Ramos (cell line): ENCODE results near the gene SASH1.

Experiments
- in situ Hi-C: fragments of 300-500 bp; cut with MboI; formaldehyde crosslinking; loops from one replicate; pipeline ENCODE4 v1.14.3; 2022; ENCODE audit warnings: low sequenced_read_pairs; ENCODE audit not compliant: unreplicated experiment

Gene SASH1

DNA sequence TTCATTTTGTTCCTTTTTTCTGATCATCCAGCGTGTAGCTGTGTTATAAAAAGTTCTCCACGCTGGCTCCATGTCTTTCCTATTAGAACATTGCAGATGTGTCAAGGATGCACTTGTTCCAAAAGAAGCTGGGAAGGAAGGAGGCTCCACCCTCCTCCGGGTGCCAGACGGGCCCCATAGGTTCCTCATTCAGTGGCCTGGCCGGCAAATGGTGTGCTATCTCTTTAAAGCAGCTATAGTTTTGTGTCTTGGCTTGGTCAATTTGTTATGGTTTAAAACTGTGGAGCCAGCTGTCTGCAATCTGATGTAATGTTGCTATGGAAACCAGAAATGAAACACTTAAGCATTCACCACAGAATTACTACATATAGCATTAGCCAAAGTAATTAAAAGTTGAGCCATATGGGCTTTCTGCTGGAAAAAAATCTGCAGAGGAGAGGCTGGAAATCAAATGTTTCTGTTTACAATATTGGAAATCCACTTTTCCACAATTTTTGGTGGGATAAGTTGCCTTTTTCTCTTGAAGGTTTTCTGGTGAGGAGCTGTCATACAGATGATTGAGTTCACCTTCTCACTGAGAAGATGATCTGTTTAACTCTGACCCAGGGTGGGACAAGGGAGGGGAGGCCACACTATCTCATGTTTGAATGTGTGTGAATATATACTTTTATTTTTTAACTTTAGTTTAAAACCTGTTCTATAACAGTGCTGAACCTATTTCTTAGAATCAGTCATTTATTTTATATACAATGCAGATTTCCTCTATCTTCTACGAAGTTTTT, 167.4 kb downstream of the SASH1 start:
- in situ Hi-C loops = no loop called here

DNA sequence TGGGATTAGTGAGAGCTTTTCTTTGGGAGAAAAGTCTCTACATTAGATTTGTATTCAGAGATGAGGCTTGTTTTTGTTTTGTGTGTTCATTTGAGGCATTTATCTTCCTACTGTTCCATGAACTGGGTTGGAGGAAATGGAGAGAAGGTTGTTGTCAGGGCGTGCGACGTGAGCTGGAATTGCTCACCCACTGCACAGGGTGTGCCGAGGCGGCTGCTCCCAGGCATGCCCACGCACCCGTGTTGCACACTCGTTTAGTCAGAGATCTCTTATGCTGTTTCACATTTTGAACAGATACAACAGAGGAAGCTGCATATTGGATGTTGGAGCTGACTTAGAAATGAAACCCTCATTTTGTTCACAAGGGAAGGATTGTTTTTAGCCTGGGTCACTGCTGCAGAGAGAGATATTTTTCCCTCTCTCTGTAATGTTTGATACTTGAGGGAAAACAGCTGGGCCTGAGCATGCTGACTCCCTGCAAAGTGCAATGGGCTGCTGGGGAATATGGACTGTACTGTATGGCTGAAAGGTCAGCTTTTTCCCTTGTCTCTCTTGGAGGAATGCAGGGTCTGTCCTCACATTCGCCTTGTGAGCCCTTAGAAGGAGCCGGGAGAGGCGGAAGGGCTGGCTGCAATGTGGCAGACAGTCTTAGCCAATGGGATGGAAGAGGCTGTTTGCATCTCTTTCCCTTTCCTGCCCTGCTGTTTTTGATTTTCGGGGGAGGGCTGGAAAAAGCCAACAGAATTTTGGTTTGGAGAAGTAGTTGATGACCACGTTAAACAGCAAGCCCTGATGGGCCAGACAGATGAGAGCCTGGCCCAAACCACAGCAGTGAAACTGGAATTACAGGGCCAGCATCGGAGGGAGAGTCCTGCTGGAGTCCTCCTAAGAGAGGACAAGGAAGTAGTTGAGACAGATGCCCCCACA, 170.8 kb downstream of the SASH1 start:
- in situ Hi-C loops = no loop called here

DNA sequence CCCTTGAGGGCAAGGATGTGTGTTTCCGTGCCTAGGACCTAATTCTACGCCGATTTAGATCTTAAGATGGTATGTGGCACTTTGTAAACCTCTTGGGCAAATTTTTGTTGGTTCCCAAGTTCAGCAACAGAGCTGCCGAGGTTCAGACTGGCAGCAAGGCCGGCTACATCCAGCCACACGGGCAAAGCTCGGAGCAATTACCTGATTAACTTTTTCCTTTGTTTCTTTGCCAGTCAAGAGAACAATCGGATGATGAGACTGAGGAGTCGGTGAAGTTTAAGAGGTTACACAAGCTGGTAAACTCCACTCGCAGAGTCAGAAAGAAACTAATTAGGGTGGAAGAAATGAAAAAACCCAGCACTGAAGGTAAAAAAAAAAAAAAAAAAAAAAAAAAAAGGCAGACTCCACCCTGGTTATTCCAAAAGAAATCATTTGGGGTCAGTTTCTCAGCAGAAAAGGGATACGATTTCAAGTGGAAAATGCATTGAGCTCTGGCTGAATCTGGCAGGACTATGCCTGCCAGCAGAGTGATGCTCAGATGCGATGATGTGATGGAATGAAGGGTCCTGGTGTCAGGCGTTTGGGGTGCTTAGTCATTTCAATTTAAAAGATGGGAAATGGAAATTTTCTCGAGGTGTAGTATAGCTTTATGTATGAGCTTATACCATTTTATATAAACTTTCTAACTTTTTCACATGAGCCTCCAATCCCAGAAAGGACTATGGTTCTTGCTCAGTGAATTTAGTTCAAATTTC, 171.6 kb downstream of the SASH1 start:
- in situ Hi-C loops = no loop called here

DNA sequence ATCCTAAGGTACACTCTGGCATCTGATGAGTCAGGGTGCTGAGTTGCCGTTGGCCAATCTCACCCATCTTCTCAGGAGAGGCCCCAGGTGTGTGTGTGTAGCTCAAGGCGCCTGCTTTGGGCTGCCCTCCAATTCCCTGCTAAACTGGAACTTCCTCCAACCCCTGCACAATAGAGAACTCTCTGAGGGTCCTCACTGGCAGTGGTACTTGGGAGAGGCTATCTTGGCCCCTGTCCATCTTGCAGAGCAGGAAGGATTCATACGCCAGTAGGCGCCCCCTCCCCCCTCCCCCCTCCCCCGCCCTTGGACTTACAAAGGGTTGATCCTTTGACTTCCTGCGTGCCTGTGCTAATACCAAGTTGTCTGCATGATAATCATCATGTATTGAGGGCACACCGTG, 173.6 kb downstream of the SASH1 start:
- in situ Hi-C loops = no loop called here

DNA sequence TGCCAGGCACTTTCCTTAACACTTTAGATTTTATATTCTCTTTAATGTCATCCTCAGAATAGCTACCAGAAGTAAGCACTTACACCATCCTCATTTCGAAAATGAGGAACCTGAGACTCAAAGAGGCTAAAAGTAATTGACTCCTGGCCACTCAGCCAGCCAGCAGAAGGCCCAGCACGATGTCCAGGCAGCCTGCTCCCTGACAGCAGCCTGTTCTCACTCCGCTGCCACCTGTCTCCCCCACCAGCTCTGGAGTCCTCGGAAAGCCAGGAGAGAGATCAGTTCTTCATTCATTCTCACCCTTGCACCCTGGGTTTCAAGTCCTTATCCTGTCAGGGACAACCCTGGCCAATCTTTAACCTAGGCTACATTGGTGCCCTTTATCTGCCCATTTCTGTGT, 174.0 kb downstream of the SASH1 start:
- in situ Hi-C loops = no loop called here

DNA sequence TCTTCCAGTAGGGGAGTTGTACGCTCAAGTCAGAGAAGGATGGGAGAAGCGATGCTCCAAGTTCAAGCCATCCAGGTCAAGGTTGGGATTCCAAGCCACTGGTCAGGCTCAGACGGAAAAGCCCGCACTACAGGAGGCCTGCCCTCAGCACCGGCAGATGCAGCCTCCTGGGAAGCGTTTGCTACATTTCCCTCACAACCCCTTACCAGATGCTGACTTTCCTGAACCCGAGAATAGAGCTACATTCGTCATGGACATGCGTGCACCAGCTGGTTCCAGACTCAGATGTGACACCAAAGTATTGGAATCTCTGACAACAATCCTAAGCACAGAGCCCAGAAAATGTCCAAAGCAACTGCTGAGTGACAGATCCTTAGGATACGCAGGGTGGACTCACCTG, 174.8 kb downstream of the SASH1 start:
- in situ Hi-C loops = no loop called here

DNA sequence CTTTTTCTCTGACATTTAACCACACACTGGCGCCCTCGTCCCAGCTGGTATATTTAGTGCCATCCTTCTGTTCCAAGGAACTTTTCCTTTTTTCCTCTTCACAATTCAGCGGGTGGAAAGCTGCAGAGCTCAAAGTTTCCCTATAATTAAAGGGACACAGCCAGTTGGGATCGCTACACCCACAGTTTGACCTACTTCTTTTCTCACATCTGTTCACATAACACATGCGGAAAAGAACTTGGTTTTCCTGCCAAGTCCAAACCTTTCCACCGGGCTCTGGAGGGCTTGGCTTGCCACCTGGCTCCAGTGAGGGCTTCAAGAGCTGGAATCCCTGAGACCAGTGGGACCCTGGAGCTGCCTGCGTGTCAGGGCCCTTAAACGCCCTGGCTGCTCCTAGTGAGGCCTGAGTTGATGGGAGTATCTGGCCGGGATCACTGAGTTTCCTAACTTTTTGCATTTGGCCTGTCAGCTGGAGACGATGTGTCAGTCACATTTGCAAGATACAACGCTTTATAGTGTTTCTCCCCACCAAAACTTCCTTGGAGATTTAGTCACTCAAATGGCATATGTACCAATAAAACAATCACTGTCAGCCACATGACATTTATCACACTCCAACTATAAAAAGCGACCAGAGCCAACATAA, 176.0 kb downstream of the SASH1 start:
- in situ Hi-C loops = no loop called here

DNA sequence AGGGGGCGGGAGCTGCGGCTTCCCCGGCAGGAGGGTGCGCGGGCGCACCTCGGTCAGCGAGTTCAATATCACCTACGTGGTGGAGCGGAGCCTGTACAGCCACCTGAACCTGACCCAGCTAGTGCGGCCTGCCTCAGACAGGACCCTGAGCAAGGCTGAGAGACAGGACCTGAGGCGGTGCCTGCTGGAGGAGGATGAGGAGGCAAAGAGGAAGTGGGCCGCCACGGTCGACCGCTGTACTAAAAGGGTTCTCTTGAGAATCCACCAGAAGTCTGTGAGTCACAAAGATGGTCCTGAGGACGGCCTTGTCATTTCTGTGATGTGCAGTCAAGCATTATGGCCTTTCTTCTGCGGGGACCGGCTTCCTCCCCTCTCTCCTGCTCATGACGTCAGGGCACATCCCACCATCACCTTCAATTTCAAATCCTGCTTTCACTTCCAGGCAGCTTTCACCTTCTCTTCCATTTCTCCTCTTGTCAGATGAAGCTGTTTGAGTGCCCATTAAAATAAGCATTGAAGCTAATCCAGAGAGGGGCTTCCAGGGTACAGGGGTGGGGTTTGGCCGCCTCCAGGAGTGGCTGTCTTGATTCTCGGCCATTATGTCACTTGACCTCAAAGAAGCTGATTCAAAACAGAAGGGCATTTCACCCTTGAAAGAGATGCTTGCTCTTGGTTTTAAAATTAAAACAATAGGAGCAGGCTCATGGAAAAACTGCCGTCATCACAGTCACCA, 177.6 kb downstream of the SASH1 start:
- in situ Hi-C loops = no loop called here

DNA sequence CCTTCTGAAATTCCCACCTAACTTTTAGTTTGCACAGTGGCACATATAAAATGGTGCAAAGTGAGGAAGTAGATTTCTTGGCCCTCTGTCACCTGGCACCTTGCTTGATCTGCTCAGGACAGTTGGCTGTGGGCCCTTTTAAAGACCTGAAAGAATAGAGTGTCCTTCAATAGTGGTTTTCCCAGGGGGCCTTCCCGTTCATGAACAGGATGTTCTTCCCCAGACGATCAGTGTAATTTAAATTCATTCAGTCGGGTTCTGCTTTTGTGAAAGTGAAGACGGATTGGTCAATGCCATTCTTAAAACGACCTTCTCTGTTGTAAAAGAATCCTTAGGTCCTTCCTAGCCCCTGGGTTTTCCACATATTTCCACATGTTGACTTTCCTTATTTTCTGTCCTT, 178.5 kb downstream of the SASH1 start:
- in situ Hi-C loops = no loop called here

DNA sequence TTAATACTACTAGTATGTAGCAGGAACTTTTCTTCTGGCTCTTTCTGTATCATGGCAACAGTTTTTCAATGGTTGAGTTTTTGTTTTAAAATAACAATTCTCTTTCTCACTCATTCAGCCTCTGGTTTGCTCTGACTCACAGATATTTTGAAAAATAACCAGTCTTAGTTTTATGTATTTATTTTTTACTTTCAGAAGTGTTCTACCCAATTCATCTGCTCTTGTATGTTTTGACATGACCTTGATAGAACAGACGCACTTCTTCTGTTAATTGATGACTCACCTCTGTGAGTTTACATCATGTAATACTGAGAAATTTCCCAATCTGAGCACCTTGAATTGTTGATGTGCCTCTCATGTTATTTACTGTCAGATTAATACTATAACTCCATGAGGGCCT, 178.9 kb downstream of the SASH1 start:
- in situ Hi-C loops = no loop called here

DNA sequence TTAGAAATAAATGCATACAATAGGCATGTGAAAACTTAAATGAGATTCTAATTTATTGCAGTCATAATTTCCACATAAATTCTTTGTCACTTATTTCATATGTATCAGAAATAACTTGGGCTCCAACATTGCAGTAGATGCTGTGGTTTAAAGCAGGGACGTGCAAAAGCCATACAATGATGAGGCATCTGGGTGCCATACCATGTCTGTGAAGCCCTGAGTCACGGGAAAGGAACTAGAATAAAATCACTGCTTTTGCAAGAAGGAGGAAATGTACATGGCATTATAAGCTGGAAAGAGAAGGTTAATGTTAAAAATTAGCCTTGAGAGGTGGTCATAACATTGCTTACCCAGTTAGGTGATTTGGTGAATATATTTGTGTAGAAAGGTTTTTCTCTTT, 180.4 kb downstream of the SASH1 start:
- in situ Hi-C loops = no loop called here

DNA sequence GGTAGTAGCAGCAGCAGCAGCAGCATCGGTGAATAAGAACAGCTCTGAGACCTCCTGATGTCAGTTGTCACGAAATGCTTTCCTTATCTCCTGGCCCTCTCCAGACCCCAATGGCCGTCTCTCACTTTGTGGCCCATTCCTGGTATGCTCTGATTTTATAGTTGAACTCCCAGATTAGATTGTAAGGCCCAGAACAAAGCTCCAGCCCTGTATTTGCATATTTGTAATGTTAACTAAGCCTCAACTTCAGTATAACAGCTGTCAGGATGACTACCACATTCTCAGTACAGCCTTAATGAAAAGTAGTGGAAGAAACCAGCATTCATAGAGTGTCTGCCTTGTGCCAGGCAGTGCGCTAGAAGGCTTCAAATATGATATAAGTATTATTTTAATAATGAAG, 180.9 kb downstream of the SASH1 start:
- in situ Hi-C loops = no loop called here

DNA sequence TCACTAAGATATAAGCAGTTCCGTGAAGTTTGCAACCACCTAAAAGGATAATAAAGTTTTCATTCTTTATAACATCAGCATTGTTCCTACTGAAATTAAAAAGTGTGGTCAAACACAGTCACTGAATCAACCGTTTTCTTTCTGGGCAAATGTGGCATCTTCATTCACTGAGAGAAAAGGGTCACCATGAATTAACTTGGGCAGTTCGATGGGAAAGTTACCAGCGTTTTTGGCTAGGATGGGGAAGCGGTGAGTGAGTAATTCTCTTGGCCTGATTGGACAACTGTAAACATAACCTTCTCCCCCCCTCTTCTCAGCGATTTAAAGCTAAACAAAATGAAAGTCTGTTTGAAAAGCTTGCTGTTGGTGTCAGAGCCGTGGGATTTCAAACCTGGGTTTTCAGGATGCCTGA, 181.8 kb downstream of the SASH1 start:
- in situ Hi-C loops = no loop called here

DNA sequence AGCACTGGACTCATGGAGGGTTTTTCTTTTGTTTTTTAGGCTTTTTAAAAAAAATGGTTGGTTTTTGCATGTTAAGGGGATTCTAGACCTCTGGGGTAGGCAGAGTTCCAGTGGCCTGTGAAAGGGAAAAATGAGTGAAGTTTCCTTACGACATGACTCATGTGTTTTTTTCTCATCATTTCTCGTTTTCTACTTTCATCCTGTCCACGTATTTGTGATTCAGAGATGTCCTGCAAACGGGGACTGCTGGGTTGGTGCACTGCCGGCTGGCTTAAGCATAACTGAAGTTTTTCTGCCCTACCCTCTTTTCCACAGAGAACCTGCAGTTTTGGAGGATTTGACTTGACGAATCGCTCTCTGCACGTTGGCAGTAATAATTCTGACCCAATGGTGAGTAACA, 182.3 kb downstream of the SASH1 start:
- in situ Hi-C loops = no loop called here

DNA sequence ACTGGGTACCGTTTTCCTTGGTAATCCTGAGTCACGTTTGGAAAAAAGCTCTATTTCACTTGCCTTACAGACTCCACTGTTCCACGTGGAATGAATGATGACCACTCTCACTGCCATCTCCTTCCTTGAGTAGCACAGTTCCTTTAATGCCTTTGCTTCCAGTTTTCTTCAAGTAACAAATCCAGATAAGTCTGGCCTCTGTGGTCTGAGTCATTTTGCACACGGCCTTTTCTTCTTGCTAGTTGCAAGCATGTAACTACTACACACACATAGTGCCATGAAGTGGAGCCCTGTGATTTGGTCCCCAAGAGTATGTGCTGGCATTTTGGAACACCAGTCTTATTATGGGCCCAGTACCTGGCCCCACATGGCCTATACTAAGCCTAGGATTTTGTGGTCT, 182.8 kb downstream of the SASH1 start:
- in situ Hi-C loops = no loop called here

DNA sequence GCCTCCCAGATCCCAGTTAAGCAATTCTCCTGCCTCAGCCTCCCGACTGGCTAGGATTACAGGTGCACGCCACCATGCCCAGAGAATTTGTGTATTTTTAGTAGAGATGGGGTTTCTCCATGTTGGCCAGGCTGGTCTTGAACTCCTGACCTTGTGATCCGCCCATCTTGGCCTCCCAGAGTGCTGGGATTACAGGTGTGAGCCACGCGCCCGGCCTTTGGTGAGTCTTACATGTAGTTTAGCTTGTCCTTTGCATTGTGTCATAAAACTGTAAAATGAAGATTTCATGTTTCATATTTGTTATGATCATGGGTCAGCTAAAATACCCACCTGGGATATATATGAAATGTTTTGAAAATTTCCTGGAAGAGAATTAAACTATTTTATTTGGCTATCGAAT, 183.5 kb downstream of the SASH1 start:
- in situ Hi-C loops = no loop called here

DNA sequence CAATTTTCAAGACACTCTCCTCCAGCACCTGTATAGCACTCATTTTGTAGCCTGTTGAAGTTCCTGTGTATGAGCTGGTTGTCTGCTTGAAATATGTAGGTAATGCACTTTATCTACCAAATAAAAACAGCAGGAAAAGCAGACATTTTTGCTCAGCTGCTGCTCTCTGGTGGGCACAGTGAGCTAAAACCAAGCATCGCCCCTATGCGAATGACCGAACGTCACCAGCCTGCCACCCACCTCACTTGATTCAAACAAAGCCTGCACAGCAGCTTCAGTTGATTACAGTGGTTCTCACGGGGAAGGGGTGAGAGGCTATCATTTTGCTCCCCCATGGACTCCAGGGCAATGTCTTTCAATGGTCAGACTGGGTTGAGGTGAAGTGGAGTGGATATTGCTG, 185.7 kb downstream of the SASH1 start:
- in situ Hi-C loops = no loop called here

DNA sequence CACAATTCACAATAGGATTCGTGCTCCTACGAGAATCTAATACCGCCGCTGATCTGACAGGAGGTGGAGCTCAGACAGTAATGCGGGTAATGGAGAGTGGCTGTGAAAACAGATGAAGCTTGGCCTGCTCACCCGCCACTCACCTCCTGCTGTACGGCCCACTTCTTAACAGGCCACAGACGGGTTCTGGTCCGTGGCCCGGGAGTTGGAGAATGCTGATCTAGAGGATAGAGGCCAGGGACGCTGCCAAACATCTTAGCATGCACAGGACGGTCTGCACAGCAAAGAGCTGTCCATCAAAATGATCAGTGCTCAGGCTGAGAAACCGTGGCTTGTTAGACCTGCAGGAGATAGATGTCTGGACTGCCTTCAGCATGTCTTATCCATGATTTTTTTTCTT, 186.4 kb downstream of the SASH1 start:
- in situ Hi-C loops = no loop called here

DNA sequence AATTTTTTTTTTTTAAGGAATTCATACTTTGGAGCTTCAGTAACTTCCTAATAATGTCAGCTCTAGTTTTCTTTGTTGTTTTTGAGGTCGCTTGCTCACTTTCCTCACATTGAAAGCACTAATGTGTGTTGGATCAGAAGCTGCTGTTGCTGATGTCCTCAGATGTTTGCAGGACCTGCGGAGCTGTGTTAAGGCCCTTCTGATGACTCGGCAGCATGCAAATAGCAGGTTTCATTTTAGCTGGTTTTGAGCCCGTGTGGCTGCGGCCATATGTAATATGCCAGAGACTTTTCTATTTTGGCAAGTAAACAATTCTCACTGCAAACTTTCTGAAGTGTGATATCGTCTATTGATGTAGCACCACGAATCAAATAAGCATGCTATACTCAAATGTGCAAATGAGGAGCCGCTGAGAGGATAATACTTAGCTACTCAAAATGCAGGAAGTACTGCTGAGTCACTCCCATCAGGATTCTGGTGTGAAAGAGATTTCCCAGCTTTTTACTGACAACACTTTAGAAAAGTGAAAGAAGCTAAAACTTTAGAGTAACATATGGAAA, 187.8 kb downstream of the SASH1 start:
- in situ Hi-C loops = no loop called here
